ENCODE results near the gene ACOT6.
"Not testable (repeated sequence)": the region's sequence is repeated elsewhere in the genome, so short reads cannot be mapped to it uniquely, and the experiment has no call there.

ACOT6 gene

DNA sequence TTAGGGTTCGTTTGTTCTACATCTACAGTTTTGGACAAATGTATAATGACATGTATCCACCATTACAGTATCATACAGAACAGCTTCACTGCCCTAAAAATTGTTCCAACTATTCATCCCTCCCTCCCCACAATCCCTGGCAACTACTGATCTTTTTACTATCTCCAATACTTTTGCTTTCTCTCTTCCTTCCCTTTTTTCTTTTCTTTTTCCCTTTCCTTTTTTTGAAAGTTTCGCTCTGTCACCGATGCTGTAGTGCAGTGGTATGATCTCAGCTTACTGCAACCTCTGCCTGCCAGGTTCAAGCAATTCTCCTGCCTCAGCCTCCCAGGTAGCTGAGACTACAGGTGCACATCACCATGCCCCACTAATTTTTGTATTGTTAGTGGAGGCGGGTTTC lies 23.2 kb upstream of the ACOT6 start:
- Histone ChIP-seq H3K36me3 (no peaks in the 10 kb centered on the region), H3K27ac (no peak overlapping the region), H3K4me3 (ENCODE audit: low read depth, low read length) (no peak overlapping the region), H3K9me3 (ENCODE audit: severe bottlenecking) (no peaks in the 10 kb centered on the region), H3K27me3 (ENCODE audit: insufficient read depth, low read depth, severe bottlenecking) (no peaks in the 10 kb centered on the region)
- no peak for DNase-seq
- TF ChIP-seq CTCF (IDR thresholded peaks at IDR 0.05; ENCODE audit: low read depth, low read length): no peak

- H3K27ac ChIP-seq; H3K27me3 ChIP-seq (ENCODE audit: insufficient read depth, low read depth, severe bottlenecking); H3K4me3 ChIP-seq (ENCODE audit: low read depth, low read length); DNase-seq; H3K9me3 ChIP-seq (ENCODE audit: severe bottlenecking); H3K36me3 ChIP-seq: not testable (repeated sequence)
These were observed 21.7 kb upstream of the ACOT6 start for GRCh38 chr14:73590673-73591004.

DNA sequence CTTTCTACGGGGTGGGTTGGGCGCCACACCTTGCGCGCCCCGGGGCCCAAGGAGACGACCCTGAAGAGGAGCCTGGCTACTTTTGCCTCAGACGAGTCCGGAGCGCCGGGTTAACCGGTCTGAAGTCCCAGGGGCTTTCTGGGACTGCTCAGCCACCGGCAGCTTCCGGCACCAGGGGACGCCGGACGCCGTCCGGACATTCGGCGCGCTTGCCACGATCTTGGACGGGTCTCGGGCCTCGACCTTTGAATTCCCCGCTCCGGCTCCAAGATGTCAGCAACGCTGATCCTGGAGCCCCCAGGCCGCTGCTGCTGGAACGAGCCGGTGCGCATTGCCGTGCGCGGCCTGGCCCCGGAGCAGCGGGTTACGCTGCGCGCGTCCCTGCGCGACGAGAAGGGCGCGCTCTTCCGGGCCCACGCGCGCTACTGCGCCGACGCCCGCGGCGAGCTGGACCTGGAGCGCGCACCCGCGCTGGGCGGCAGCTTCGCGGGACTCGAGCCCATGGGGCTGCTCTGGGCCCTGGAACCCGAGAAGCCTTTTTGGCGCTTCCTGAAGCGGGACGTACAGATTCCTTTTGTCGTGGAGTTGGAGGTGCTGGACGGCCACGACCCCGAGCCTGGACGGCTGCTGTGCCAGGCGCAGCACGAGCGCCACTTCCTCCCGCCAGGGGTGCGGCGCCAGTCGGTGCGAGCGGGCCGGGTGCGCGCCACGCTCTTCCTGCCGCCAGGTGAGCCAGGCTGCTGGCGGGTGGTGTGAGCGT lies 20.4 kb upstream of the ACOT6 start, which contains the start of gene ACOT4:
Gene ACOT4 (plus strand): TSS at position 184 of the 760 bp plus-strand sequence. CDS start 87 bp downstream, at position 271.
- DNase-seq: no peak
- H3K36me3 ChIP-seq: no peaks in the 10 kb centered on the region
- no peaks in the 10 kb centered on the region for H3K9me3 ChIP-seq (ENCODE audit: severe bottlenecking)
- TF ChIP-seq CTCF (IDR thresholded peaks at IDR 0.05; ENCODE audit: low read depth, low read length): no peak
- H3K27ac ChIP-seq: no peak within 1 kb of the TSS
- H3K4me3 ChIP-seq (ENCODE audit: low read depth, low read length): no peak within 1 kb of the TSS
- no peaks in the 10 kb centered on the region for H3K27me3 ChIP-seq (ENCODE audit: insufficient read depth, low read depth, severe bottlenecking)

DNA sequence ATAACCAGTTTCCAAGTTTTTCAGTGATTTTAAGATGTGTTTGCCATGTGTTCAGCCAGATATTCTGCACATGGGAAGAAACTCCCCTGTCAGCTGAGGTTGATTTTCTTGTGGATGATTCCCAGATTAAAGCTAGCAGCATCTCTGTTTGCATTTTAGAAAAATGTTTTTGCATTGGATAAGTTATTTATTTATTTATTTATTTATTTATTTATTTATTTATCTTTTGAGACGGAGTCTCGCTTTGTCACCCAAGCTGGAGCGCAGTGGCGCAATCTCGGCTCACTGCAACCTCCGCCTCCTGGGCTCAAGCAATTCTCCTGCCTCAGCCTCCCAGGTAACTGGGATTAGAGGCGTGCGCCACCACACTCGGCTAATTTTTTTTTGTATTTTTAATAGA lies 17.8 kb upstream of the ACOT6 start:
- H3K9me3 ChIP-seq (ENCODE audit: severe bottlenecking): no peaks in the 10 kb centered on the region
- no peak for TF ChIP-seq CTCF (IDR thresholded peaks at IDR 0.05; ENCODE audit: low read depth, low read length)
- H3K4me3 ChIP-seq (ENCODE audit: low read depth, low read length): no peak overlapping the region
- no peaks in the 10 kb centered on the region for H3K36me3 ChIP-seq
- no peaks in the 10 kb centered on the region for H3K27me3 ChIP-seq (ENCODE audit: insufficient read depth, low read depth, severe bottlenecking)
- no peak for DNase-seq
- no peak overlapping the region for H3K27ac ChIP-seq

DNA sequence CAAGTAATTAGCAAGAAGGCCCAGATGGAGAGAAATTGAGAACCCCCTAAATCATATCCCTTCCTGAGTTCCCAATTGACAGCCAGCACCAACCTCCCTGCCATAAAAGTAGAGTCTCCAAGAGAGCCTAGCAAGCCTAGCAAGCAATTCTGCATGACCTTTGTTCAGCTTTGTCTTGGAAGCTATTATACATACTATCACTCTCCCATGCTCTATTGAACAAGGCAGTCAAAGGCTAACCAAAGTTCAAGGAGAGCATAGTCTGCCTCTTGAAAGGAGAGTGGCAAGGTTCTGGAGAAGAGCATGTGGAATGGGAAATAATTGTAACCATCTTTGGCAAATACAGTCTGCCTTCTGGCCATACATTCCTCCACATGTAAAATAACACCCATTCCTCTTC lies 12.8 kb upstream of the ACOT6 start:
- H3K9me3 ChIP-seq (ENCODE audit: severe bottlenecking): no peaks in the 10 kb centered on the region
- H3K4me3 ChIP-seq (ENCODE audit: low read depth, low read length): no peak overlapping the region
- no peak for DNase-seq
- H3K27me3 ChIP-seq (ENCODE audit: insufficient read depth, low read depth, severe bottlenecking): no peaks in the 10 kb centered on the region
- TF ChIP-seq CTCF (IDR thresholded peaks at IDR 0.05; ENCODE audit: low read depth, low read length): no peak
- no peaks in the 10 kb centered on the region for H3K36me3 ChIP-seq
- no peak overlapping the region for H3K27ac ChIP-seq

- Histone ChIP-seq H3K27me3 (ENCODE audit: insufficient read depth, low read depth, severe bottlenecking) (no peaks in the 10 kb centered on the region), H3K27ac (no peak overlapping the region), H3K4me3 (ENCODE audit: low read depth, low read length) (no peak overlapping the region), H3K36me3 (no peaks in the 10 kb centered on the region), H3K9me3 (ENCODE audit: severe bottlenecking) (no peaks in the 10 kb centered on the region)
- TF ChIP-seq CTCF (IDR thresholded peaks at IDR 0.05; ENCODE audit: low read depth, low read length): no peak
- DNase-seq: no peak
These were observed 9.3 kb upstream of the ACOT6 start for GRCh38 chr14:73602994-73603393.
